ENCODE measurements around the gene CD48. TPM values are rescaled to one million over a fixed set of nuclear protein-coding genes. Genes with fewer than 3 reads are reported as not detected.

The CD48 gene
- total RNA-seq, 1 experiment from 2014 or later, result 0.20 TPM

- TF ChIP-seq POLR2A (IDR thresholded peaks at IDR 0.05; ENCODE audit: borderline replicate concordance, extremely low read depth, insufficient read depth, insufficient read length), result no peak
- no peak for TF ChIP-seq CBX3 (IDR thresholded peaks at IDR 0.05; ENCODE audit: low read depth)
- TF ChIP-seq TCF7L2 (IDR thresholded peaks at IDR 0.05; ENCODE audit: borderline replicate concordance, extremely low read depth, insufficient read depth, insufficient read length), result no peak
- TF ChIP-seq CEBPB (IDR thresholded peaks at IDR 0.05; ENCODE audit: low read depth), result no peak
- TF ChIP-seq YY1 (IDR thresholded peaks at IDR 0.05; ENCODE audit: extremely low read depth, insufficient replicate concordance, low read depth, low read length), result no peak
- TF ChIP-seq MAX (IDR thresholded peaks at IDR 0.05), result no peak
- TF ChIP-seq SIN3A (IDR thresholded peaks at IDR 0.05; ENCODE audit: low read depth), result no peak
- TF ChIP-seq ZBTB33 (IDR thresholded peaks at IDR 0.05; ENCODE audit: extremely low read depth, insufficient replicate concordance, low read length), result no peak
- TF ChIP-seq, protein P1, sequence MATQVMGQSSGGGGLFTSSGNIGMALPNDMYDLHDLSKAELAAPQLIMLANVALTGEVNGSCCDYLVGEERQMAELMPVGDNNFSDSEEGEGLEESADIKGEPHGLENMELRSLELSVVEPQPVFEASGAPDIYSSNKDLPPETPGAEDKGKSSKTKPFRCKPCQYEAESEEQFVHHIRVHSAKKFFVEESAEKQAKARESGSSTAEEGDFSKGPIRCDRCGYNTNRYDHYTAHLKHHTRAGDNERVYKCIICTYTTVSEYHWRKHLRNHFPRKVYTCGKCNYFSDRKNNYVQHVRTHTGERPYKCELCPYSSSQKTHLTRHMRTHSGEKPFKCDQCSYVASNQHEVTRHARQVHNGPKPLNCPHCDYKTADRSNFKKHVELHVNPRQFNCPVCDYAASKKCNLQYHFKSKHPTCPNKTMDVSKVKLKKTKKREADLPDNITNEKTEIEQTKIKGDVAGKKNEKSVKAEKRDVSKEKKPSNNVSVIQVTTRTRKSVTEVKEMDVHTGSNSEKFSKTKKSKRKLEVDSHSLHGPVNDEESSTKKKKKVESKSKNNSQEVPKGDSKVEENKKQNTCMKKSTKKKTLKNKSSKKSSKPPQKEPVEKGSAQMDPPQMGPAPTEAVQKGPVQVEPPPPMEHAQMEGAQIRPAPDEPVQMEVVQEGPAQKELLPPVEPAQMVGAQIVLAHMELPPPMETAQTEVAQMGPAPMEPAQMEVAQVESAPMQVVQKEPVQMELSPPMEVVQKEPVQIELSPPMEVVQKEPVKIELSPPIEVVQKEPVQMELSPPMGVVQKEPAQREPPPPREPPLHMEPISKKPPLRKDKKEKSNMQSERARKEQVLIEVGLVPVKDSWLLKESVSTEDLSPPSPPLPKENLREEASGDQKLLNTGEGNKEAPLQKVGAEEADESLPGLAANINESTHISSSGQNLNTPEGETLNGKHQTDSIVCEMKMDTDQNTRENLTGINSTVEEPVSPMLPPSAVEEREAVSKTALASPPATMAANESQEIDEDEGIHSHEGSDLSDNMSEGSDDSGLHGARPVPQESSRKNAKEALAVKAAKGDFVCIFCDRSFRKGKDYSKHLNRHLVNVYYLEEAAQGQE (IDR thresholded peaks at IDR 0.05; ENCODE audit: low read depth), result no peak
- TF ChIP-seq SRF (IDR thresholded peaks at IDR 0.05; ENCODE audit: low read depth), result no peak
- TF ChIP-seq ZFX (IDR thresholded peaks at IDR 0.05), result no peak
- no peak for TF ChIP-seq EGR1 (IDR thresholded peaks at IDR 0.05; ENCODE audit: low read depth)
- TF ChIP-seq, protein P2, sequence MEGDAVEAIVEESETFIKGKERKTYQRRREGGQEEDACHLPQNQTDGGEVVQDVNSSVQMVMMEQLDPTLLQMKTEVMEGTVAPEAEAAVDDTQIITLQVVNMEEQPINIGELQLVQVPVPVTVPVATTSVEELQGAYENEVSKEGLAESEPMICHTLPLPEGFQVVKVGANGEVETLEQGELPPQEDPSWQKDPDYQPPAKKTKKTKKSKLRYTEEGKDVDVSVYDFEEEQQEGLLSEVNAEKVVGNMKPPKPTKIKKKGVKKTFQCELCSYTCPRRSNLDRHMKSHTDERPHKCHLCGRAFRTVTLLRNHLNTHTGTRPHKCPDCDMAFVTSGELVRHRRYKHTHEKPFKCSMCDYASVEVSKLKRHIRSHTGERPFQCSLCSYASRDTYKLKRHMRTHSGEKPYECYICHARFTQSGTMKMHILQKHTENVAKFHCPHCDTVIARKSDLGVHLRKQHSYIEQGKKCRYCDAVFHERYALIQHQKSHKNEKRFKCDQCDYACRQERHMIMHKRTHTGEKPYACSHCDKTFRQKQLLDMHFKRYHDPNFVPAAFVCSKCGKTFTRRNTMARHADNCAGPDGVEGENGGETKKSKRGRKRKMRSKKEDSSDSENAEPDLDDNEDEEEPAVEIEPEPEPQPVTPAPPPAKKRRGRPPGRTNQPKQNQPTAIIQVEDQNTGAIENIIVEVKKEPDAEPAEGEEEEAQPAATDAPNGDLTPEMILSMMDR (IDR thresholded peaks at IDR 0.05 in 2 of 3, conservative IDR thresholded peaks at IDR 0.05 in 1 of 3; ENCODE audit: borderline replicate concordance in 1 of 3, insufficient read depth in 1 of 3, low read depth in 2 of 3, low read length in 2 of 3), result no peak
- TF ChIP-seq SP1 (IDR thresholded peaks at IDR 0.05; ENCODE audit: low read depth), result no peak
- TF ChIP-seq EZH2 (IDR thresholded peaks at IDR 0.05), result no peak
- no peak for TF ChIP-seq ZNF274 (IDR thresholded peaks at IDR 0.05; ENCODE audit: low read depth, low read length)
- H4K20me1 ChIP-seq (ENCODE audit: insufficient read depth), result no peaks in the 10 kb centered on the region
- intact Hi-C loops (cut with micrococcal nuclease), result no loop called here
- ChIA-PET RAD21 (ENCODE audit: low non-redundant PET in 1 of 2, low total read pairs in 2 of 2, uncharacterized antibody in 2 of 2, unreplicated experiment in 2 of 2) (no interaction called here), CTCF (interaction anchor here (0.9 to 1.0 kb wide), 2 partner anchors 9 to 21 kb away, joined by 3 to 4 read pairs; no protein-coding TSS in a partner anchor), POLR2A (no interaction called here)
- H3K4me2 ChIP-seq (ENCODE audit: low read length), result no peak overlapping the region
- no peak overlapping the region for H3K9ac ChIP-seq (ENCODE audit: low read length)
- no peak overlapping the region for H2AFZ ChIP-seq (ENCODE audit: low read depth, low read length, poor library complexity, severe bottlenecking)
- no peaks in the 10 kb centered on the region for H3K79me2 ChIP-seq (ENCODE audit: insufficient read depth, low read length)
- DNase-seq (ENCODE audit: low read depth, low spot score), result no peak
- no peaks in the 10 kb centered on the region; a peak in 1 of 4 replicates for H3K4me1 ChIP-seq (ENCODE audit: control insufficient read depth in 1 of 2, insufficient read depth in 2 of 2, low read length in 2 of 2)
- no peak overlapping the region for H3K4me3 ChIP-seq (replicated peaks in 1 of 2; ENCODE audit: low read depth in 1 of 2, low read length in 2 of 2)
- ATAC-seq, result no peak
- no peaks in the 10 kb centered on the region for H3K9me3 ChIP-seq (ENCODE audit: control insufficient read depth in 1 of 2, insufficient read depth in 1 of 2, low read depth in 1 of 2, low read length in 2 of 2)
- H3K36me3 ChIP-seq (ENCODE audit: control insufficient read depth in 1 of 2, insufficient read depth in 2 of 2, low read length in 2 of 2), result no peaks in the 10 kb centered on the region
- H3K27ac ChIP-seq (ENCODE audit: low read depth, low read length), result no peak overlapping the region
- no peaks in the 10 kb centered on the region for H3K9me2 ChIP-seq (ENCODE audit: insufficient read depth)
- peaks cover 7% of the 10 kb centered on the region; the same call in 1 of the 2 replicates for H3K27me3 ChIP-seq (ENCODE audit: insufficient read depth, low read length)
- BruUV-seq (replicated peaks), result no TSS peak
Observed at GRCh38 chr1:160746836-160747500, 35.3 kb upstream of the CD48 start.
